ENCODE data around the gene LY9.

- no peak for TF ChIP-seq CTCF (IDR thresholded peaks at IDR 0.05)
- TF ChIP-seq POLR2A (IDR thresholded peaks at IDR 0.05) = no peak
Observed at GRCh38 chr1:160836561-160836960, 40.6 kb downstream of the LY9 start.
